Motor neuron (in vitro differentiated cells): ENCODE data around the gene IGF1R. TPM values are rescaled to one million over a fixed set of nuclear protein-coding genes. Genes with fewer than 3 reads are reported as not detected.

Experiments
- ATAC-seq, 8 experiments: fragments of 200-7000 bp; cut with Tn5 transposase; replicated peaks in 6 of 8; 2 replicates each; pipeline ENCODE4 v1.8.0; 2021; ENCODE audit warnings: mild to moderate bottlenecking in 8 of 8, moderate library complexity in 8 of 8
- H3K27ac ChIP-seq, 2 donors: fragments of 250-450 bp; sonication (Bioruptor Pico); 2 replicates each; pipeline ENCODE4 v1.9.0; 2021; ENCODE audit warnings: antibody characterized with exemption in 2 of 2, mild to moderate bottlenecking in 2 of 2, moderate library complexity in 1 of 2
- H3K4me1 ChIP-seq, 2 donors: fragments of 250-450 bp; sonication (Bioruptor Pico); replicated peaks in 1 of 2; 2 replicates each; pipeline ENCODE4 v1.6.1; 2021; ENCODE audit warnings: antibody characterized with exemption in 2 of 2, mild to moderate bottlenecking in 2 of 2, moderate library complexity in 1 of 2
- H3K4me3 ChIP-seq, 5 donors: fragments of 250-450 bp; sonication (Bioruptor Pico); 2 replicates each; pipeline ENCODE4 v1.9.0; 2021; ENCODE audit warnings: antibody characterized with exemption in 5 of 5, mild to moderate bottlenecking in 5 of 5, moderate library complexity in 4 of 5
- WGBS, 10 experiments: fragments of 450-650 bp; shearing (Covaris generic); methylation state at CpG; one replicate each; pipeline ENCODE4 v1.0.0; 2022; 5-methylcytosine and 5-hydroxymethylcytosine counted together
- in situ Hi-C, 9 experiments: fragments of 400-800 bp; cut with MboI; loops; one replicate each; pipeline ENCODE4 v1.15.0; 2021; ENCODE audit warnings: low sequenced_read_pairs in 9 of 9, low pct_unique_long_range_greater_than_20kb in 2 of 9; ENCODE audit not compliant: unreplicated experiment in 9 of 9
- total RNA-seq, 8 experiments: library from RNA; unstranded; fragments of 300-600 nt; gene quantifications; 2 replicates each; pipeline versions ENCODE4 v1.2.3 to v1.2.4, GENCODE V29; 2022

Gene IGF1R
- total RNA-seq, 8 experiments from 2014 or later: 12.5 to 43.5 (median 26.1) TPM

DNA sequence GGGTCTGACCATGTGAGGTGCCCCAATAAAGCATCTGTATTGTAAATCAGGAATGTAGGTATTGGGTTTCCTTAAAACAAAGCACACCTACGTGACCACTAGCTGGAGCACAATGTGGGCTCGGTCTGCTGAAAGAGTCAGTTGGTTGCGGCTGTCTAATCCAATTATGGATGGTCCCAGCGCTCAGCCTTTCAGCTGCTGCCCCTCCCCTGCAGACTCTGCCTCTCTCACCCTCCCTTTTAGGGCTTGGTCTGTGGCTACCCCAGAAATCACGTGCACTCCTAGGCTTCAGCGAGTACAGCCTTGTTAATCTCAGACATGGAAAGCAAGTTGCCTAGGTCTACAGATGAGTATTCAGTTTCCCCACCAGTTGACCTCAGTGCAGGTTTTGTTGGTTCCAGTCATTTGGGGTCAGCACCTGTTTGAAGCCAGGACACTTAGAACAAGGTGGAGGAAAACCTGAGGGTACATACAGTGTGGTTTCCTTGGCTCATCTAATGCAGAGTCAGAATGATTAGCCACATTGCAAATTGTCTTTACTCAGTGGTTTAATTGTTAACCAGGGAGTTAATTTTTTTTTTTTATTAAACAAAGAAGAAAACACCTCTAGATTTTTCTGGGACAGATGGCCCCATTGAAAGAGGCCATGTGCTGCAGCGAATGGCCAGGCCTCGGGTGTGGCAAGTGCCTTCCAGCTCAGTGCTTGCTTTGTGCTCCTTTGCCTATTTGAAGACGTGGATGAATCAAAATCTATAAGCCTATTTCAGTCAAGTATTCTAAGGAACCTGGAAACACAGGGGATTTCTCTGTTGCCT, 137.7 kb downstream of the IGF1R start:
- Histone ChIP-seq H3K4me1 (peaks cover 44 to 47% of the 10 kb centered on the region in 2 donors), H3K27ac (peak overlapping the region; percentile 51 to 60), H3K4me3 (peak overlapping the region in 1 of 5 donors; percentile 8)
- 3 to 98% (median 21%) methylated on average over 1 to 7 of the region's 9 CpGs; no CpG with 5 or more reads in 2 of the 10 experiments for WGBS, 10 experiments
- in situ Hi-C loops: no loop called here
- ATAC-seq: peak in 5 of 8 experiments; percentile 97 to 99 (median 98)

DNA sequence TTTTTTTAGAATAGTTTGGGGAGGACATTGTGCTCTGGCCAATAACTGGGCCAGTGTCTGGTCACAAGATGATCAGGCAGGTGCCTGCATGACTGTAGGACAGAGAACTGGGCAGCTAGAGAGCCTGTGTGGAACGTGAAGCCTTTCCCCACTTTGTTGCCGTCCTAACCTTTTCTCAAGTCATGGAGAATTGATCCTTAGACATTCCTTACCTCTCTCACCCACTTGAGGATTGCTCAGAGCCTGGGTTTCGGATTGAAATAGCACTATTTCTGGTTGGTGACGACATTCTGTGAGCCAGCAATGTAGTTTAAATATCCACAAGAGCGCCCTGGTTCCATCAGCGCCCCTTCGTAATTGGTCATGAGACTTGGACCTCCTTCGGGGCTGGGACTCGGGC, 138.4 kb downstream of the IGF1R start:
- peak in 2 of 8 experiments; percentile 6 to 11 for ATAC-seq
- in situ Hi-C loops: no loop called here
- 50 to 100% (median 81%) methylated on average over 1 to 7 of the region's 9 CpGs; no CpG with 5 or more reads in 4 of the 10 experiments for WGBS, 10 experiments
- Histone ChIP-seq H3K4me3 (no peak overlapping the region), H3K27ac (peak overlapping the region; percentile 13 to 51), H3K4me1 (peaks cover 50 to 54% of the 10 kb centered on the region in 2 donors)

GRCh38 chr15:98787194-98787593, 138.9 kb downstream of the IGF1R start:
- in situ Hi-C loops: no loop called here
- Histone ChIP-seq H3K27ac (peak overlapping the region in 1 of 2 donors; percentile 13), H3K4me3 (no peak overlapping the region), H3K4me1 (peaks cover 54 to 57% of the 10 kb centered on the region in 2 donors)
- ATAC-seq: no peak
- WGBS, 10 experiments: 80 to 100% (median 93%) methylated on average over 2 of the region's 2 CpGs; no CpG with 5 or more reads in 7 of the 10 experiments

DNA sequence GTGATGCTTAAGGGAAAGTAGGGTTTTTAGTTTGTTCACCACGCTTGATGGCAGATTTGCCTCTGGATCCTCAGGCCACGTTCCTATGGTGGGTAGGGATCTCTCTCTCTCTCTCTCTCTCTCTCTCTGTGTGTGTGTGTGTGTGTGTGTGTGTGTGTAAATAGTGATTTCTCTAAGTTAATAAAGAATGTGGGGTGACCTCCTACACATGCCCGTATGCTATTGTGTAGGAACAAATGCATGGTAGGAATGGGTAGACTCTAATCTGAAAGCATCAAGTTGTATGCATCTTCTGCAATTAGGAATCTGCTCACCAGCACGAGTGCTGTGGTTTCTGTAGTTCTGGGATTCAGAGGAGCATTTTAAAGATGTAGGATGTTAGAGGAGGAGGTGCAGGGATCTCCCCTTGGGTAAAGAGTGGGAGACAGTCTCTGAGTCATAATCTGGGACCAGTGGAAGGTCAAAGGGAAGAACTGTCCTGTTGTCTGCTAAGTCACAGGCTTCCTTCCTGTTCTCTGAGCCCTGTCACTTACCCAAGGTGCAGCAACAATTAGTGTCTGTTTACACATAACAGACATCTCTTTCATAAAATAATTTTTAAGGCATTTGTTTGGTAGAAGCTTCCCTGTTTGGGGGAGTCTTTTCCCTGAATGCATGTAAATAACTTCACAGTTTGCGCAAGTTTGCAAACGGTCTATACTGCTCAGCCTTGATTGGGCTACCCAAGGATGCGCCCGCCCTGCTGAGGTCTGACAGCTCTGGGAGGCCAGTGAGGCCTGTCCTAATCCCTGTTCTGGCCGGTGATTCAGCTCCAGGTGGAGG, 139.8 kb downstream of the IGF1R start:
- Histone ChIP-seq H3K4me1 (peaks cover 61 to 62% of the 10 kb centered on the region in 2 donors), H3K4me3 (no peak overlapping the region), H3K27ac (no peak overlapping the region)
- 69 to 90% (median 85%) methylated on average over 1 to 6 of the region's 9 CpGs; no CpG with 5 or more reads in 3 of the 10 experiments for WGBS, 10 experiments
- in situ Hi-C loops: no loop called here
- peak in 4 of 8 experiments; percentile 24 to 32 (median 28) for ATAC-seq

- Histone ChIP-seq H3K27ac (no peak overlapping the region), H3K4me1 (peaks cover 67 to 69% of the 10 kb centered on the region in 2 donors), H3K4me3 (no peak overlapping the region)
- ATAC-seq: no peak
- WGBS, 10 experiments: 47 to 92% (median 79%) methylated on average over 1 to 4 of the region's 4 CpGs
- in situ Hi-C loops: no loop called here
Observed at GRCh38 chr15:98789020-98789419, 140.7 kb downstream of the IGF1R start.

DNA sequence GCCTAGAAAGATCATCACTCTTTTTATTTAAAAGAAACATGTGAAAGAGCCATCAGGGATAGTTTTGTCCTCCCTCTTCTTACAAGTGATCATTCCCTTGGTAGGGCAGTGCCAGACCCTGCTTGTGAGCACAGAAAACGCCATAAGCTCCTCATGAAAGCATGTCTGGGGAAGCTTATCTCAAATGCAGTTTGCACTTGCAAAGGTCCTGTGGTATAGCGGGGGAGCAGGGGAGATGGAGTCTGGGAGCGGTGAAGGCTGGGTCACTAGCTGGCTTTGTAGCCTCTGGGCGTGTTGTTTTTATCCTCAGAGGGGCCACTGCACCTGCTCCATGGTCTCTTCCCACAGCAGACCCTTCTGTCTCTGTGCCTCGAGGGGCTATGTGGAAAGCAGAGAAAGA, 141.9 kb downstream of the IGF1R start:
- H3K4me3 ChIP-seq: no peak overlapping the region
- H3K27ac ChIP-seq: no peak overlapping the region
- ATAC-seq: no peak
- WGBS, 10 experiments: 60 to 100% (median 90%) methylated on average over 1 to 4 of the region's 5 CpGs; no CpG with 5 or more reads in 1 of the 10 experiments
- H3K4me1 ChIP-seq: peaks cover 75 to 76% of the 10 kb centered on the region in 2 donors
- in situ Hi-C loops: no loop called here

DNA sequence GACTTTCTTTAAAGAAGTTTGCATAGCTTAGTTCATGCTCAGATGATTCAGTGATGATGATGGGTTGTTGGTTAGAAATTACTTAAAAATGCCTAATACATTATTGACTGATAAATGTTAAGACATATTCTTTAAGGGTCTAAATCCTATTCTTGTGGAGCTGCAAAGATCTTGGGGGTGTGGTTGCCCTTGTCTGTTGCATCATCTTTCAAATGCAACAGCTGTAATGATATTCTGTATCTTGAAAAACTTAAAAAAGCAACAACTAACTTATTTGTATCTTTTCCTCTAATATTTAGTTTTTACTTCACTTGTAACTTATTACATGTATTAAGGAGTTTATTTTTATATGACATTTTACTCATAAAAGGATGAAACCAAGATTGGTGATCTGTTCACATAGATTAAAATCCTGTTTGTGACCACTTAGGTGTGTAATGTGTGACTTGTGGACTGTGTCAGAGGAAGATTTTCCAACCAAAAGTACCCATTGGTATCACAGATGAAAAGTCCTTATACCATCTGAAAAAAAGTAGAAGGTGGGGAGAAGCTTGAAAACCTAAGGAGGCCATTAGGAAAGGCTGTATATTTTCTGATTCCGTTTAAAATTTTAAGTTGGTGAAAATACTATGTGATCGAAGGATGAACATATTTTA, 142.8 kb downstream of the IGF1R start:
- no peak overlapping the region for H3K27ac ChIP-seq
- no peak overlapping the region for H3K4me3 ChIP-seq
- H3K4me1 ChIP-seq: peaks cover 68 to 69% of the 10 kb centered on the region in 2 donors
- WGBS, 10 experiments: 67 to 100% (median 91%) methylated on average over 1 to 2 of the region's 2 CpGs
- peak in 1 of 8 experiments; percentile 15 for ATAC-seq
- in situ Hi-C loops: no loop called here

GRCh38 chr15:98792117-98792516, 143.8 kb downstream of the IGF1R start:
- Histone ChIP-seq H3K4me3 (no peak overlapping the region), H3K4me1 (peaks cover 60 to 63% of the 10 kb centered on the region in 2 donors), H3K27ac (no peak overlapping the region)
- peak in 2 of 8 experiments; percentile 37 to 39 for ATAC-seq
- in situ Hi-C loops: no loop called here

- WGBS, 10 experiments: 56 to 100% (median 95%) methylated on average over 2 to 4 of the region's 4 CpGs; no CpG with 5 or more reads in 3 of the 10 experiments
- no peak for ATAC-seq
- in situ Hi-C loops: no loop called here
- no peak overlapping the region for H3K27ac ChIP-seq
- peaks cover 49 to 50% of the 10 kb centered on the region in 2 donors for H3K4me1 ChIP-seq
- no peak overlapping the region for H3K4me3 ChIP-seq
Observed at GRCh38 chr15:98794211-98794610, 145.9 kb downstream of the IGF1R start.

- Histone ChIP-seq H3K4me1 (peaks cover 50 to 54% of the 10 kb centered on the region in 2 donors), H3K4me3 (no peak overlapping the region), H3K27ac (no peak overlapping the region)
- in situ Hi-C loops: no loop called here
- 0 to 70% (median 57%) methylated on average over 1 to 2 of the region's 3 CpGs; no CpG with 5 or more reads in 3 of the 10 experiments for WGBS, 10 experiments
- ATAC-seq: peak in 5 of 8 experiments; percentile 14 to 59 (median 48)
Observed at GRCh38 chr15:98794748-98795147, 146.4 kb downstream of the IGF1R start.

- 20 to 97% (median 87%) methylated on average over 1 to 8 of the region's 10 CpGs; no CpG with 5 or more reads in 3 of the 10 experiments for WGBS, 10 experiments
- in situ Hi-C loops: no loop called here
- H3K27ac ChIP-seq: no peak overlapping the region
Observed at GRCh38 chr15:98795980-98796379, 147.6 kb downstream of the IGF1R start.

GRCh38 chr15:98796685-98797357, 148.5 kb downstream of the IGF1R start:
- ATAC-seq: no peak
- WGBS, 10 experiments: 81 to 100% (median 87%) methylated on average over 1 to 10 of the region's 12 CpGs; no CpG with 5 or more reads in 2 of the 10 experiments
- Histone ChIP-seq H3K27ac (no peak overlapping the region), H3K4me1 (peaks cover 53 to 61% of the 10 kb centered on the region in 2 donors), H3K4me3 (no peak overlapping the region)
- in situ Hi-C loops: no loop called here

More at GRCh38 chr15:98795980-98796379, 147.6 kb downstream of the IGF1R start:
- ATAC-seq: peak in 2 of 8 experiments; percentile 10
- Histone ChIP-seq H3K4me3 (no peak overlapping the region), H3K4me1 (peaks cover 53 to 61% of the 10 kb centered on the region in 2 donors)
